Measurements from ENCODE around the gene HORMAD2. TPM values are rescaled to one million over a fixed set of nuclear protein-coding genes. Genes with fewer than 3 reads are reported as not detected.

The HORMAD2 gene
- total RNA-seq, result not detected

- no peak within 1 kb of the TSS for H3K27ac ChIP-seq (ENCODE audit: low read depth, low read length)
- no peaks in the 10 kb centered on the region for H3K9me3 ChIP-seq (ENCODE audit: control insufficient read depth in 3 of 3, low read length in 3 of 3)
- H3K27me3 ChIP-seq (ENCODE audit: control insufficient read depth in 3 of 3, insufficient read depth in 3 of 3, low read length in 3 of 3), result peaks cover 10 to 17% (median 14%) of the 10 kb centered on the region in 3 donors
- H3K4me3 ChIP-seq (ENCODE audit: low read length in 3 of 3), result no peak within 1 kb of the TSS
- no peaks in the 10 kb centered on the region for H3K4me1 ChIP-seq (ENCODE audit: control insufficient read depth in 3 of 3, insufficient read depth in 3 of 3, low read length in 3 of 3)
- no peak within 1 kb of the TSS for H3K9ac ChIP-seq (ENCODE audit: low read depth in 1 of 3, low read length in 3 of 3)
- no peaks in the 10 kb centered on the region for H3K36me3 ChIP-seq (ENCODE audit: control insufficient read depth in 3 of 3, insufficient read depth in 3 of 3, low read length in 3 of 3)
Measured at GRCh38 chr22:30079952-30080533, at the start of gene HORMAD2. Gene HORMAD2 (plus strand): TSS chr22:30080464. CDS start chr22:30093953, 13,489 bp downstream.

- peaks cover 6 to 15% (median 14%) of the 10 kb centered on the region in 3 donors for H3K4me1 ChIP-seq (ENCODE audit: control insufficient read depth in 3 of 3, insufficient read depth in 3 of 3, low read length in 3 of 3)
- peaks cover 19 to 27% (median 21%) of the 10 kb centered on the region in 3 donors for H3K36me3 ChIP-seq (ENCODE audit: control insufficient read depth in 3 of 3, insufficient read depth in 3 of 3, low read length in 3 of 3)
- H3K9ac ChIP-seq (ENCODE audit: low read depth in 1 of 3, low read length in 3 of 3), result no peak overlapping the region
- no peak overlapping the region for H3K27ac ChIP-seq (ENCODE audit: low read depth, low read length)
- H3K27me3 ChIP-seq (ENCODE audit: control insufficient read depth in 3 of 3, insufficient read depth in 3 of 3, low read length in 3 of 3), result no peaks in the 10 kb centered on the region
- no peaks in the 10 kb centered on the region for H3K9me3 ChIP-seq (ENCODE audit: control insufficient read depth in 3 of 3, low read length in 3 of 3)
- no peak overlapping the region for H3K4me3 ChIP-seq (ENCODE audit: low read length in 3 of 3)
Measured at GRCh38 chr22:30031328-30031727, 48.9 kb upstream of the HORMAD2 start.

GRCh38 chr22:30031764-30032455 lies 48.4 kb upstream of the HORMAD2 start:
- H3K4me3 ChIP-seq (ENCODE audit: low read length in 3 of 3), result no peak overlapping the region
- no peak overlapping the region for H3K27ac ChIP-seq (ENCODE audit: low read depth, low read length)
- peaks cover 6 to 18% (median 15%) of the 10 kb centered on the region in 3 donors for H3K4me1 ChIP-seq (ENCODE audit: control insufficient read depth in 3 of 3, insufficient read depth in 3 of 3, low read length in 3 of 3)
- H3K36me3 ChIP-seq (ENCODE audit: control insufficient read depth in 3 of 3, insufficient read depth in 3 of 3, low read length in 3 of 3), result peaks cover 14 to 21% (median 15%) of the 10 kb centered on the region in 3 donors
- no peaks in the 10 kb centered on the region for H3K9me3 ChIP-seq (ENCODE audit: control insufficient read depth in 3 of 3, low read length in 3 of 3)
- H3K9ac ChIP-seq (ENCODE audit: low read depth in 1 of 3, low read length in 3 of 3), result no peak overlapping the region
- no peaks in the 10 kb centered on the region for H3K27me3 ChIP-seq (ENCODE audit: control insufficient read depth in 3 of 3, insufficient read depth in 3 of 3, low read length in 3 of 3)

GRCh38 chr22:30033137-30033536 lies 47.1 kb upstream of the HORMAD2 start:
- no peak overlapping the region for H3K9ac ChIP-seq (ENCODE audit: low read depth in 1 of 3, low read length in 3 of 3)
- H3K27me3 ChIP-seq (ENCODE audit: control insufficient read depth in 3 of 3, insufficient read depth in 3 of 3, low read length in 3 of 3), result no peaks in the 10 kb centered on the region
- H3K4me1 ChIP-seq (ENCODE audit: control insufficient read depth in 3 of 3, insufficient read depth in 3 of 3, low read length in 3 of 3), result peaks cover 6 to 18% (median 12%) of the 10 kb centered on the region in 3 donors
- no peaks in the 10 kb centered on the region for H3K9me3 ChIP-seq (ENCODE audit: control insufficient read depth in 3 of 3, low read length in 3 of 3)
- H3K4me3 ChIP-seq (ENCODE audit: low read length in 3 of 3), result no peak overlapping the region
- peaks cover 8 to 10% (median 8%) of the 10 kb centered on the region in 3 donors for H3K36me3 ChIP-seq (ENCODE audit: control insufficient read depth in 3 of 3, insufficient read depth in 3 of 3, low read length in 3 of 3)
- H3K27ac ChIP-seq (ENCODE audit: low read depth, low read length), result no peak overlapping the region

- Histone ChIP-seq H3K27me3 (ENCODE audit: control insufficient read depth in 3 of 3, insufficient read depth in 3 of 3, low read length in 3 of 3) (no peaks in the 10 kb centered on the region), H3K4me3 (ENCODE audit: low read length in 3 of 3) (no peak overlapping the region), H3K4me1 (ENCODE audit: control insufficient read depth in 3 of 3, insufficient read depth in 3 of 3, low read length in 3 of 3) (peaks cover 6 to 18% (median 12%) of the 10 kb centered on the region in 3 donors), H3K27ac (ENCODE audit: low read depth, low read length) (no peak overlapping the region), H3K36me3 (ENCODE audit: control insufficient read depth in 3 of 3, insufficient read depth in 3 of 3, low read length in 3 of 3) (peaks cover under 1 to 6% (median 6%) of the 10 kb centered on the region in 3 donors), H3K9me3 (ENCODE audit: control insufficient read depth in 3 of 3, low read length in 3 of 3) (no peaks in the 10 kb centered on the region), H3K9ac (ENCODE audit: low read depth in 1 of 3, low read length in 3 of 3) (no peak overlapping the region)
Measured at GRCh38 chr22:30033901-30034300, 46.4 kb upstream of the HORMAD2 start.

GRCh38 chr22:30036656-30037055 lies 43.6 kb upstream of the HORMAD2 start:
- H3K27me3 ChIP-seq (ENCODE audit: control insufficient read depth in 3 of 3, insufficient read depth in 3 of 3, low read length in 3 of 3), result peaks cover 0 to under 1% (median 0%) of the 10 kb centered on the region in 3 donors
- no peaks in the 10 kb centered on the region for H3K9me3 ChIP-seq (ENCODE audit: control insufficient read depth in 3 of 3, low read length in 3 of 3)
- H3K27ac ChIP-seq (ENCODE audit: low read depth, low read length), result no peak overlapping the region

GRCh38 chr22:30038219-30038618 lies 42.0 kb upstream of the HORMAD2 start:
- Histone ChIP-seq H3K4me3 (ENCODE audit: low read length in 3 of 3) (no peak overlapping the region), H3K27me3 (ENCODE audit: control insufficient read depth in 3 of 3, insufficient read depth in 3 of 3, low read length in 3 of 3) (peaks cover 0 to 3% (median 0%) of the 10 kb centered on the region in 3 donors), H3K36me3 (ENCODE audit: control insufficient read depth in 3 of 3, insufficient read depth in 3 of 3, low read length in 3 of 3) (no peaks in the 10 kb centered on the region), H3K9me3 (ENCODE audit: control insufficient read depth in 3 of 3, low read length in 3 of 3) (no peaks in the 10 kb centered on the region), H3K27ac (ENCODE audit: low read depth, low read length) (no peak overlapping the region), H3K4me1 (ENCODE audit: control insufficient read depth in 3 of 3, insufficient read depth in 3 of 3, low read length in 3 of 3) (peaks cover 6 to 14% (median 10%) of the 10 kb centered on the region in 3 donors), H3K9ac (ENCODE audit: low read depth in 1 of 3, low read length in 3 of 3) (no peak overlapping the region)

More at GRCh38 chr22:30036656-30037055, 43.6 kb upstream of the HORMAD2 start:
- H3K4me1 ChIP-seq (ENCODE audit: control insufficient read depth in 3 of 3, insufficient read depth in 3 of 3, low read length in 3 of 3), result peaks cover 6 to 18% (median 12%) of the 10 kb centered on the region in 3 donors
- H3K9ac ChIP-seq (ENCODE audit: low read depth in 1 of 3, low read length in 3 of 3), result no peak overlapping the region
- H3K4me3 ChIP-seq (ENCODE audit: low read length in 3 of 3), result no peak overlapping the region
- no peaks in the 10 kb centered on the region for H3K36me3 ChIP-seq (ENCODE audit: control insufficient read depth in 3 of 3, insufficient read depth in 3 of 3, low read length in 3 of 3)

- H3K4me1 ChIP-seq (ENCODE audit: control insufficient read depth in 3 of 3, insufficient read depth in 3 of 3, low read length in 3 of 3), result peaks cover 0 to 5% (median 4%) of the 10 kb centered on the region in 3 donors
- no peak overlapping the region for H3K4me3 ChIP-seq (ENCODE audit: low read length in 3 of 3)
- H3K27ac ChIP-seq (ENCODE audit: low read depth, low read length), result no peak overlapping the region
- H3K27me3 ChIP-seq (ENCODE audit: control insufficient read depth in 3 of 3, insufficient read depth in 3 of 3, low read length in 3 of 3), result peaks cover 0 to 7% (median 0%) of the 10 kb centered on the region in 3 donors
- no peak overlapping the region for H3K9ac ChIP-seq (ENCODE audit: low read depth in 1 of 3, low read length in 3 of 3)
- H3K36me3 ChIP-seq (ENCODE audit: control insufficient read depth in 3 of 3, insufficient read depth in 3 of 3, low read length in 3 of 3), result no peaks in the 10 kb centered on the region
- H3K9me3 ChIP-seq (ENCODE audit: control insufficient read depth in 3 of 3, low read length in 3 of 3), result no peaks in the 10 kb centered on the region
Measured at GRCh38 chr22:30040499-30041260, 39.6 kb upstream of the HORMAD2 start.

- H3K27me3 ChIP-seq (ENCODE audit: control insufficient read depth in 3 of 3, insufficient read depth in 3 of 3, low read length in 3 of 3), result peaks cover 0 to 7% (median 0%) of the 10 kb centered on the region in 3 donors
- peaks cover 0 to 5% (median 2%) of the 10 kb centered on the region in 3 donors for H3K4me1 ChIP-seq (ENCODE audit: control insufficient read depth in 3 of 3, insufficient read depth in 3 of 3, low read length in 3 of 3)
- H3K9me3 ChIP-seq (ENCODE audit: control insufficient read depth in 3 of 3, low read length in 3 of 3), result no peaks in the 10 kb centered on the region
- H3K9ac ChIP-seq (ENCODE audit: low read depth in 1 of 3, low read length in 3 of 3), result no peak overlapping the region
- no peak overlapping the region for H3K27ac ChIP-seq (ENCODE audit: low read depth, low read length)
- no peaks in the 10 kb centered on the region for H3K36me3 ChIP-seq (ENCODE audit: control insufficient read depth in 3 of 3, insufficient read depth in 3 of 3, low read length in 3 of 3)
- H3K4me3 ChIP-seq (ENCODE audit: low read length in 3 of 3), result no peak overlapping the region
Measured at GRCh38 chr22:30041475-30041874, 38.8 kb upstream of the HORMAD2 start.

Measured in skeletal muscle tissue (tissue), 4 donors.